Stimulated activated CD8-positive, alpha-beta memory T cell treated with anti-CD3 and anti-CD28 coated beads, Interleukin-7, amount 100 ng/mL, for 24 hours (primary cell): ENCODE measurements around the gene IGDCC3.
"Not testable (repeated sequence)": the region's sequence is repeated elsewhere in the genome, so short reads cannot be mapped to it uniquely, and the experiment has no call there.

ENCODE experiments used
- DNase-seq: peaks from one replicate; pipeline ENCODE4 v3.0.0-alpha.2; 2020; ENCODE audit warnings: low read depth

Gene IGDCC3

DNA sequence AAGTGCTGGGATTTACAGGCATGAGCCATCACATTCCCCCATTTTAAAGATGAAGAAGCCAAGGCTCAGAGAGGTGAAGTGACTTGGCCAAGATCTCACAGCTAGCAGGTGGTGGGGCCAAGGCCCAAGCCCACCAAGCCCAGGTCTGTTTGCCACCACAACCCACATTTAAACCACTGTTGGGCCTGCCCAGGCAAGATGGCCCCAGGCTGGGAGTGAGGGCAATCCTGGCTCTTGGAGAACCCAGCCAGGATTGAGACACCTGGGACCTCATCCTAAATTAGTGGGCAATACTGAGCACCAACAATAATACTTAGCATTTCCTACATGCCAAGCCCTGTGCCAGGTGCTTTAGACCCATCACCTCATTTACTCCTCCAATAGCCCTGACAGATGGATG, 6.9 kb downstream of the IGDCC3 start:
- DNase-seq, result no peak

- DNase-seq, result no peak
Measured at GRCh38 chr15:65369651-65370050, 8.2 kb downstream of the IGDCC3 start.

- no peak for DNase-seq
Measured at GRCh38 chr15:65369212-65369547, 8.6 kb downstream of the IGDCC3 start.

- no peak for DNase-seq
Measured at GRCh38 chr15:65368302-65369211, 9.2 kb downstream of the IGDCC3 start.

DNA sequence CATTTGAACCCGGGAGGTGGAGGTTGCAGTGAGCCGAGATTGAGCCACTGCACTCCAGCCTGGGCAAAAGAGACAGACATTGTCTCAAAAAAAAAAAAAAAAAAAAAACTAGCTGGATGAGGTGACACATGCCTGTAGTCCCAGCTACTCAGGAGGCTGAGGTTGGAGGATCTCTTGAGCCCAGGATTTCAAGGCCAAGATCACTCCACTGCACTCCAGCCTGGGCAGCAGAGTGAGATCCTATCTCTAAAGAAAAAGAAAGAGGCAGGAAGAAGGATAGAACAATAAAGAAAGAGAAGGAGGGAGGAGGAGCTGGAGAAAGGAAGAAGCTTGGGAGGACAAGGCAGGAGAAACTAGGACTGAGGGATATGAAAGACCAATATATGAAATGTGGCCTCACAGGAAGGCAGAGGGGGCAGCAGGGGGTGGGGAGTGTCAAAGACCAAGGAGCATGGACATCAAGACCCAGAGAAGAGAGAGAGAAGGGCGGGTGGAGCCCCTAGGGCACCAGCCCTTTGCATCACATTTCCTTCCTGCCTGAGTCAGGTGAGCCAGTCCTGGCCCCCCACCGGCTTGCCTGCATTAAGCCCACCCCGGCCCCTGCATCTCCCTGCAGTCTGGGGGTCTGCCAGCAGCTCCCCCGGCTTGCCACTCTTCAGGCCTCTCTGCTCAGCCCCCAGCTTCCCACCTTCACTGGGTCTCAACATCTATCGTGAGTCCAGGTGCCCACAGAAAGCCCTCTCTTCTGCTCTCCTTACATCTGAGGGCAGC, 11.5 kb downstream of the IGDCC3 start:
- no peak for DNase-seq

- no peak for DNase-seq
Measured at GRCh38 chr15:65365229-65365628, 12.6 kb downstream of the IGDCC3 start.

DNA sequence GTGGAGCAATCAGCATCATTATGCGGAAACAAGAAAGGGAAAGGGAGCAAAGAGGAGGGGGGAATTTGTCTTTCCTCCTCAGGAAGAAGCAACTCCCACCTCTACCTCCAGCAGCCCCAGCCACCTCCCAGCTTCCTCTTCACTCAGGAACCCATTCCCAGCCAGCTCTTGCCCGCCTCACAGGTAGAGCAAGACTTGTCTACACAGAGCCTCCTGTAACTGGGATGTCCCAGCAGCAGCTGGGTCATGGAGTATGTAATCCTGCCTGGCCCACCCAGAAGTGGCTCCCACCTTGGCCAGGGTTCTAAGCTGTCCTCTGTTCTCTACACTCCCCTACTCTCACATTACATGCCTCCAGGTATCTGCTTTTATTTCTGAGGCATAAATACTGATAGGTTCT, 14.0 kb downstream of the IGDCC3 start:
- DNase-seq, result no peak

DNA sequence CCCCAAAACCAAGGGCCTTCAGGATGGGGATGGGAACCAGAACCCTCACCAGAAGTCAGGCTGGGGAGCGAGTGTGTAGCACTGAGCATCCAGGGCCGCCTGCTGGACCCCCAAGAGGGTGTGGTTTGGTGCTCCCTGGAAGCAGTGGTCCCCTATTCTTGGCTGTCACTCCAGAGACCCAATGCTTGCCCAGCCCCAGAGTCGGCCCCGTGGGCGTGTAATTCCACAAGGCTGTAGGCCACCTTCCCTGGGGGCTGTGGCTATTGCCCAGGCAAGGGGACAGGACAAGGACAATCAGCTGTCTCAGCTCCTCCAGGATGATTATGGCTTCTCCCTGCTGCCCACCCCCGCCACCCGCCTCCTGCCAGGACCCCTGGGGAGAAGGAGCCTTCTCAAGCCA, 14.5 kb downstream of the IGDCC3 start:
- DNase-seq, result no peak

- no peak for DNase-seq
Measured at GRCh38 chr15:65362491-65362890, 15.3 kb downstream of the IGDCC3 start.

GRCh38 chr15:65361708-65362459, 15.9 kb downstream of the IGDCC3 start:
- no peak for DNase-seq

DNA sequence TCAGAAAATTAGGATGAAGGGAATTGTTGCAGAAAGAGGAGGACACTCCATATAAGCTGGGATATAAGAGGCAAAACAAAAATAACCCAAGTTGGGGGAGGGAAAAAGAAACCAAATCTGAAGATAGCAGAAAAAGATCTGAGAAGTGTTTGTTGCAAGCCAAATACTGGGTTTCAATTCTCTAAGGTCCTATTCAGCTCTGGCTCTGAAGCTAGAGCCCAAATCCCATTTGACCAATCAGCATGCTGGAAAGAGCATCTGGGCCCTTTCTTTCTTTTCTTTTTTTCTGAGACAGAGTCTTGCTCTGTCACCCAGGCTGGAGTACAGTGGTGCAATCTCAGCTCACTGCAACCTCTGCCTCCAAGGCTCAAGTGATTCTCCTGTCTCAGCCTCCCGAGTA, 17.3 kb downstream of the IGDCC3 start:
- no peak for DNase-seq

DNA sequence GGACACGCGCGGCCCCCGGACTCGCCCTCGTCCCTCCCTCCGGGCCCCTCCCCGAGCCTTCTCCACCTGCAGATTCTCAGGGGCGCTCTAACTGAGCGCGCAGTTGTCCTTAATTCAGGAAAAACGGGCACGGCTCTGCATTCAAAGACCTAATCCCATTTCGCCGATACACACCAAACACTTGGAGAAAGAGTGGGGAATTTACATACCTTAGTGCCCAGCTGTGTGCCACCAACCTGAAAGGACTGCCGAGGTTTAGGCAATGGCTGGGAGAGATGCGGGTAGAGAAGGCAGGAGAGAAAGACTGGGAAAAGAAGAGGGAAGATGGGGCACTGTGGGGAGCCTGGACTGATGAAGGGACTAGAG, 21.8 kb downstream of the IGDCC3 start:
- no peak for DNase-seq

GRCh38 chr15:65355173-65355987, 22.4 kb downstream of the IGDCC3 start:
- DNase-seq, result no peak

DNA sequence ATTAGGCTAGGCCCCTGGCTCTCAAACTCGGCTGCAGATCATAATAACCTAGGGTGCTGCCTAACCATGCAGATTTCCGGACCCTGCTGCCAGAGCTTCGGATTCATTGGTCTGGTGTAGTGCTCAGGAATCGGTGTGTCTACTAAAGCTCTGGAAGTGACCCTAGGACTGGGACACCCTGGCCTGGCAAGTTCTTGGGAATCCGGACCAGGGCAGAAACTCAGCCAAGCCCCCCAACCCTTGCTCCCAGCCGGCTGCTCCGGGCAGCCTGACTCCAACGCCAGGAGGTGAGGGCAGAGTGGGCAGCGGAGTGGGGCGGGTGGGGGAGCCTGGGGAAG, 23.0 kb downstream of the IGDCC3 start:
- no peak for DNase-seq

DNA sequence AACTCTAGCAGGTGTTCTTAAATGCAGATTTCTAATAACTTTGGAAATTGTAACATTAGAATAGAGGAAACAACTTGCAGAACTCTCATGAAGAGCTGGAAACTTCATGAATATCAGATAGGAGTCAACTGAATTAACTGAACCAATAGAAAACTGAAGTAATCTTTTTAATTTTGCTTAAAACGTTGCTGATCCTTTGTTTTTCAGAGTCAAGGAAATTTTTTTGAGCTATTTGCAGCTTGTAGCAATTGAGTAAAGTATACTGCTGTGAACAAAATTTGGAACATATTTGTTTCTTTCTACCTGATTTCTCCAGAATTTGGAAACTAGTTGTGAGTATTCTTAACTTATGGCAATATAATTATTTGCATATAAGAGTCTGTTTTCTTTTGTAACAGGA, 25.8 kb downstream of the IGDCC3 start:
- not testable (repeated sequence) for DNase-seq

GRCh38 chr15:65349338-65349737, 28.5 kb downstream of the IGDCC3 start:
- no peak for DNase-seq

DNA sequence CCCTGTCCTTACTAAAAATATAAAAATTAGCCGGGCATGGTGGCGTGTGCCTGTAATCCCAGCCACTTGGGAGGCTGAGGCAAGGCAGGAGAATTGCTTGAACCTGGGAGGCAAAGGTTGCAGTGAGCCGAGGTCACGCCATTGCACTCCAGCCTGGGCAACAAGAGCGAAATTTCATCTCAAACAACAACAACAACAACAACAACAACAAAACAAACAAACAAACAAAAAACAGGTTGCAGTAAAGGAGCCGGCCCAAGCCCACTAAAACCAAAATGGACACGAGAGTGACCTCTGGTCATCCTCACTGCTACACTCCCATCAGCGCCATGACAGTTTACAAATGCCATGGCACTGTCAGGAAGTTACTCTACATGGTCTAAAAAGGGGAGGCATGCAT, 30.0 kb downstream of the IGDCC3 start:
- not testable (repeated sequence) for DNase-seq

DNA sequence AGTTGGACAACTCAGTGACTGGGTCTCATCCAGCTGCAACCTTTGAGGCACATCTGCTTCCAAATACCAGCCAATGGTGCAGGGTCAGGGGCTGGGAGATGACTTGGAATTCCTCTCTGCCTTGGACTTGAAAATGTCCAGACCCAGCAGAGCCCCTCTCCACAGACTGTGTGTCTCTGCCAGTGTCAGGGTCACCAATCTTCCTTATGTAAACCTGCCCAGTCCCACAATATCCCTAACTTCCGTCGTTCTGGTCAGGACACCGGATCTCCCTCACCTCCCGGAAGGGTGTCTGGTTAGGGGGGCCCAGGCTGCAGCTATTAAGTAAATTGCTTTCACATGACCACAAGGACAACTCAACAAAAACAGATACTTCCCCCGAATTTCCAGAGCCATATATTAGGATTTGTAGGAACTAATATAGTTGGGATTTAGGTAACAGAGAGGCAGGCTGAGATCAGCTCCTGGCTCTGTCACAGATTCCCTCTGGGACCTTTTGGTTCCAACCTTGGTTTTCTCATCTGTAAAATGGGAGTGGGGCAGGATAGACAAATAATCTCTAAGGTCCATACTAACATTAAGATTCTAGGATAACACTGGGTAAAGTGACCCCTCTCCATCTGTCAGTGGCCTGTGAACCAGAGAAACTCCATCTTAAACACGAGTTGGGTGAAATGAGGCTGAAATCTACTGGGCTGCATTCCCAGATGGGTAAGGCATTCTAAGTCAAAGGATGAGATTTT, 30.8 kb downstream of the IGDCC3 start:
- DNase-seq, result no peak

DNA sequence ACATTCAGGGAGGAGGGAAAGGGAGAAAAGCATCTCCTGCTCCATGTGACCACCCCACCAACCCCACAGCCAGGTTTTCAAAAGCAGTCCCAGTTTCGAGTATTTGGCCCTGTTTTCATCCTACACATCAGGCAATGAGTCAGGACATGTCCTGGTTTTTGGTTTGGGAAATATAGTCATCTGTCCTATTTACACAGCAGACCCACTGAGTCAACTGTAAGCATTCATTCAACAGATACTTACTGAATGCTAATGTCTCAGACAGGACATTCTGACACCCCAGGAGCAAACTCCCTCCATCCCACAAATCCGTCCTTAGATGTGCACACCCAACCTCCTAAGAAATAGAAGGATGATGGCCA, 32.9 kb downstream of the IGDCC3 start:
- DNase-seq, result no peak

GRCh38 chr15:65344214-65344913, 33.4 kb downstream of the IGDCC3 start:
- no peak for DNase-seq
